Measurements from ENCODE around the gene TMEM39A. TPM values are rescaled to one million over a fixed set of nuclear protein-coding genes. Genes with fewer than 3 reads are reported as not detected.

TMEM39A gene
- total and polyA plus RNA-seq, 8 donors = 4.7 to 59.7 (median 27.6) TPM

GRCh38 chr3:119507404-119507803 lies 44.0 kb upstream of the TMEM39A start:
- Histone ChIP-seq H3K4me3 (no peak overlapping the region), H3K27me3 (no peaks in the 10 kb centered on the region), H3K9me3 (no peaks in the 10 kb centered on the region), H3K4me1 (peaks cover 0 to 18% (median 7%) of the 10 kb centered on the region in 4 donors), H3K36me3 (peaks cover 6 to 94% (median 83%) of the 10 kb centered on the region in 4 donors), H3K27ac (no peak overlapping the region)
- no peak for DNase-seq
- intact Hi-C loops (cut with DNase I; ENCODE audit: low total_unique reads) = no loop called here
- no peak for TF ChIP-seq CTCF (IDR thresholded peaks at IDR 0.05)
- TF ChIP-seq POLR2A (IDR thresholded peaks at IDR 0.05) = no peak
- TF ChIP-seq EP300 (IDR thresholded peaks at IDR 0.05) = no peak
- no peak for TF ChIP-seq POLR2AphosphoS5 (IDR thresholded peaks at IDR 0.05)
- 91 to 98% (median 97%) methylated on average over 2 of the region's 2 CpGs for WGBS, 5 donors

GRCh38 chr3:119506631-119507030 lies 43.2 kb upstream of the TMEM39A start:
- Histone ChIP-seq H3K27ac (peak overlapping the region in 1 of 5 donors; percentile 20), H3K36me3 (peaks cover 6 to 93% (median 76%) of the 10 kb centered on the region in 4 donors), H3K27me3 (no peaks in the 10 kb centered on the region), H3K4me3 (no peak overlapping the region), H3K9me3 (no peaks in the 10 kb centered on the region), H3K4me1 (peaks cover 0 to 24% (median 10%) of the 10 kb centered on the region in 4 donors)
- WGBS, 5 donors = 60 to 71% (median 65%) methylated on average over 4 of the region's 4 CpGs
- DNase-seq = no peak
- intact Hi-C loops (cut with DNase I; ENCODE audit: low total_unique reads) = no loop called here
- TF ChIP-seq EP300 (IDR thresholded peaks at IDR 0.05) = no peak
- no peak for TF ChIP-seq POLR2A (IDR thresholded peaks at IDR 0.05)
- TF ChIP-seq POLR2AphosphoS5 (IDR thresholded peaks at IDR 0.05) = no peak
- no peak for TF ChIP-seq CTCF (IDR thresholded peaks at IDR 0.05)

- WGBS, 5 donors = 32 to 43% (median 38%) methylated on average over 2 of the region's 2 CpGs
- no peaks in the 10 kb centered on the region for H3K27me3 ChIP-seq
- intact Hi-C loops (cut with DNase I; ENCODE audit: low total_unique reads) = no loop called here
- DNase-seq = no peak
- no peak overlapping the region for H3K27ac ChIP-seq
- H3K4me3 ChIP-seq = peak overlapping the region in 3 of 4 donors; percentile 1 to 62 (median 16)
- H3K4me1 ChIP-seq = peaks cover 19 to 46% (median 33%) of the 10 kb centered on the region in 4 donors
- H3K9me3 ChIP-seq = no peaks in the 10 kb centered on the region
- TF ChIP-seq EP300 (IDR thresholded peaks at IDR 0.05) (no peak), CTCF (IDR thresholded peaks at IDR 0.05) (no peak), POLR2A (IDR thresholded peaks at IDR 0.05) (no peak), POLR2AphosphoS5 (IDR thresholded peaks at IDR 0.05) (no peak)
- H3K36me3 ChIP-seq = peaks cover 0 to 38% (median 31%) of the 10 kb centered on the region in 4 donors
Observed at GRCh38 chr3:119500901-119501300, 37.5 kb upstream of the TMEM39A start.

GRCh38 chr3:119500265-119500664 lies 36.9 kb upstream of the TMEM39A start:
- no peak overlapping the region for H3K27ac ChIP-seq
- 73 to 81% (median 80%) methylated on average over 4 of the region's 4 CpGs for WGBS, 5 donors
- H3K9me3 ChIP-seq = no peaks in the 10 kb centered on the region
- H3K27me3 ChIP-seq = no peaks in the 10 kb centered on the region
- H3K36me3 ChIP-seq = peaks cover 0 to 32% (median 24%) of the 10 kb centered on the region in 4 donors
- TF ChIP-seq POLR2AphosphoS5 (IDR thresholded peaks at IDR 0.05) (no peak), EP300 (IDR thresholded peaks at IDR 0.05) (no peak), POLR2A (IDR thresholded peaks at IDR 0.05) (no peak), CTCF (IDR thresholded peaks at IDR 0.05) (no peak)
- peak overlapping the region in 3 of 4 donors; percentile 1 to 62 (median 16) for H3K4me3 ChIP-seq
- no peak for DNase-seq
- H3K4me1 ChIP-seq = peaks cover 19 to 46% (median 33%) of the 10 kb centered on the region in 4 donors
- intact Hi-C loops (cut with DNase I; ENCODE audit: low total_unique reads) = no loop called here

Measured in stomach (tissue), 9 donors.